GM18520 (cell line): Measurements from ENCODE around the gene KCTD12.

Source experiments
- ATAC-seq: cut with Tn5 transposase; IDR thresholded peaks from one replicate; pipeline ENCODE4 v1.9.1; 2021; ENCODE audit not compliant: unreplicated experiment

KCTD12 gene

GRCh38 chr13:76860706-76861105 lies 25.5 kb downstream of the KCTD12 start:
- ATAC-seq = no peak

GRCh38 chr13:76854894-76855293 lies 31.3 kb downstream of the KCTD12 start:
- no peak for ATAC-seq

- no peak for ATAC-seq
These were observed 32.1 kb downstream of the KCTD12 start for GRCh38 chr13:76853921-76854608.

- no peak for ATAC-seq
These were observed 32.7 kb downstream of the KCTD12 start for GRCh38 chr13:76853481-76853880.

- ATAC-seq = no peak
These were observed 33.2 kb downstream of the KCTD12 start for GRCh38 chr13:76852986-76853385.

- no peak for ATAC-seq
These were observed 34.2 kb downstream of the KCTD12 start for GRCh38 chr13:76851961-76852360.

GRCh38 chr13:76849493-76849892 lies 36.7 kb downstream of the KCTD12 start:
- ATAC-seq = no peak

GRCh38 chr13:76848596-76848995 lies 37.6 kb downstream of the KCTD12 start:
- no peak for ATAC-seq

- no peak for ATAC-seq
These were observed 39.8 kb downstream of the KCTD12 start for GRCh38 chr13:76846363-76846762.

GRCh38 chr13:76845865-76846264 lies 40.3 kb downstream of the KCTD12 start:
- no peak for ATAC-seq

GRCh38 chr13:76845367-76845766 lies 40.8 kb downstream of the KCTD12 start:
- no peak for ATAC-seq

GRCh38 chr13:76837801-76838200 lies 48.4 kb downstream of the KCTD12 start:
- no peak for ATAC-seq

- ATAC-seq = no peak
These were observed 49.9 kb downstream of the KCTD12 start for GRCh38 chr13:76836311-76836710.

GRCh38 chr13:76833441-76833954 lies 52.7 kb downstream of the KCTD12 start:
- no peak for ATAC-seq

GRCh38 chr13:76832258-76832988 lies 53.8 kb downstream of the KCTD12 start:
- ATAC-seq = no peak

- ATAC-seq = no peak
These were observed 55.4 kb downstream of the KCTD12 start for GRCh38 chr13:76830805-76831204.
